Epithelial cell of esophagus (primary cell): Measurements from ENCODE around the gene GPX3.

Experiments used
- DNase-seq: peaks from one replicate; pipeline ENCODE4 v3.0.0; 2010; ENCODE audit warnings: low read depth
- H3K4me3 ChIP-seq: 2 replicates; pipeline ENCODE4 v1.5.1; 2011; ENCODE audit warnings: mild to moderate bottlenecking, low read length, control low read depth
- TF ChIP-seq, protein P1 (sequence below): IDR thresholded peaks from 2 replicates; pipeline ENCODE4 v1.5.1; 2011; ENCODE audit warnings: low read depth, mild to moderate bottlenecking, low read length, control low read depth, inconsistent platforms; ENCODE audit not compliant: insufficient read depth; ENCODE audit errors: missing control alignments

GPX3 gene

DNA sequence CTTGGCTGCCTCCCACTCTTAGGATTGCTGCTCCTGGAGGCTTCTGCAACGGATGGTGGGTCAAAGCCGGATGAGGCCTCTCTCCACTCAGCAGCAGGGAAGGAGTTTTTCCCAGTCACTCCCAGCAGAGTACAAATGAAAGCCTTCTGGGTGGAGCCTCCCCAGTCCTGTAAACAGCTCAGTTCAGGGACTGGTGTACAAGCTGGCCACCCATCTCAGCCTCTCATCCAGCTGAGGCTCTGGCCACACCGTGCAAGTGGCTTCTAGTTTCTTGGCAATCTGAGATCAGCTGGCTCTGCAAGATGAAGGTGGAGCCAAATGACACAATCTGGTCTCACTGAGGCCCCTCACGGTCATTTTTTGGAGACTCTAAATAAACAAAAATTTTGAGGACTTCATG, 10.0 kb downstream of the GPX3 start:
- no peak for DNase-seq
- no peak overlapping the region for H3K4me3 ChIP-seq
- TF ChIP-seq, protein P1, sequence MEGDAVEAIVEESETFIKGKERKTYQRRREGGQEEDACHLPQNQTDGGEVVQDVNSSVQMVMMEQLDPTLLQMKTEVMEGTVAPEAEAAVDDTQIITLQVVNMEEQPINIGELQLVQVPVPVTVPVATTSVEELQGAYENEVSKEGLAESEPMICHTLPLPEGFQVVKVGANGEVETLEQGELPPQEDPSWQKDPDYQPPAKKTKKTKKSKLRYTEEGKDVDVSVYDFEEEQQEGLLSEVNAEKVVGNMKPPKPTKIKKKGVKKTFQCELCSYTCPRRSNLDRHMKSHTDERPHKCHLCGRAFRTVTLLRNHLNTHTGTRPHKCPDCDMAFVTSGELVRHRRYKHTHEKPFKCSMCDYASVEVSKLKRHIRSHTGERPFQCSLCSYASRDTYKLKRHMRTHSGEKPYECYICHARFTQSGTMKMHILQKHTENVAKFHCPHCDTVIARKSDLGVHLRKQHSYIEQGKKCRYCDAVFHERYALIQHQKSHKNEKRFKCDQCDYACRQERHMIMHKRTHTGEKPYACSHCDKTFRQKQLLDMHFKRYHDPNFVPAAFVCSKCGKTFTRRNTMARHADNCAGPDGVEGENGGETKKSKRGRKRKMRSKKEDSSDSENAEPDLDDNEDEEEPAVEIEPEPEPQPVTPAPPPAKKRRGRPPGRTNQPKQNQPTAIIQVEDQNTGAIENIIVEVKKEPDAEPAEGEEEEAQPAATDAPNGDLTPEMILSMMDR: no peak

DNA sequence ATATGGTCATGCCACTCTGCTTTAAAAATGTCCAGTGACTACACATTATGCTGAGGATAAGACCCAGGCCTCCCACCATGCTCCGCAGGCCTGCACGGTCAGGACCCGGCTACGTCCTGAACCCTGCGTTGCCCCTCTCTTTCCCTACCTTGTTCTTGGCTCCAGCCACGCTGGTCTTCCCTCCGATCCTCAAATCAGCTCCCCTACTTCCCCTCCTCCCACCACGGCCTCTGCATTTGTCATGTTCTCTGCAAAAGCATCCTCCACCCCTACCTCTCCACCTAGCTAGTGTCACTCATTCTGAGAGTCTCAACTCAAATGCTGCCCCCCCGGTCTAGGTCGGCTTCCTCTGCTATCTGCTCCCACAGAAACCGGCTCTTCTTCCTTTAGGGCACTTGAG, 11.2 kb downstream of the GPX3 start:
- TF ChIP-seq, protein P1: no peak
- no peak for DNase-seq

DNA sequence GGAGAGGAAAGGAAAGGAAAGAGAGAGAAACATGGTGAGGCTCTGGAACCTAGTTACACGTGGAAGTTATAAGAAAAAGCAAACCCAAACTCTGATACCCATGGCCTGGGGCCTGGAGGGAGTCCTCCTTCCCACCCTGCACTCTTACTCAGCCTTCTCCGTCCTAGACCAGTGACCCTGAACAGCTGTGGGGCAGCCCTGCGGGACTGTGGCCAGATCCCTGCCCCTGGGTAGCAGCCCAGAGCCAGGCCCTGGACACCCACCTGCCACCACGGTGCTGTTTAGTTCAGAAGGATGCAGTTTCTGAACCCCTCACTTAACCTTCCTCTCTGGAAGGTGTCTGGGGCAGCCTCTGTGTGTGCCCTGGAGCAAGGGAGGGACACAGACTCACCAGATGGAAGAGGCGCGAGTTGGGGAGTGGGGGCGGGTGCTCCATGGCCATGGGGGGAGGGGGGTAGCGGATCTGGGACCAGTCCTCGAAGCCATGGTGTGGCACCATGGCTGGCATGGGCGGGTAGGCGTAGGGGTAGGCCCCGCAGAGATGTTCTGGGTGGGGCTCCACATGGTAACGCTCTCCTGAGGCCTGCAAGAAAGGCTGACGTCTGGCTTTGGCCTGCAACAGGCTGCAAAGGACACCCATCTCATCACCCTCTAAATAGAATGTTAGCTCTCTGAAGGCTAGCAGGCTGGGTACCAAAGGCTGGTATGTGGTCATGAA, 13.0 kb downstream of the GPX3 start:
- H3K4me3 ChIP-seq: no peak overlapping the region
- TF ChIP-seq, protein P1: no peak
- DNase-seq: no peak

More for the DNA sequence above, 11.2 kb downstream of the GPX3 start:
- H3K4me3 ChIP-seq: no peak overlapping the region

DNA sequence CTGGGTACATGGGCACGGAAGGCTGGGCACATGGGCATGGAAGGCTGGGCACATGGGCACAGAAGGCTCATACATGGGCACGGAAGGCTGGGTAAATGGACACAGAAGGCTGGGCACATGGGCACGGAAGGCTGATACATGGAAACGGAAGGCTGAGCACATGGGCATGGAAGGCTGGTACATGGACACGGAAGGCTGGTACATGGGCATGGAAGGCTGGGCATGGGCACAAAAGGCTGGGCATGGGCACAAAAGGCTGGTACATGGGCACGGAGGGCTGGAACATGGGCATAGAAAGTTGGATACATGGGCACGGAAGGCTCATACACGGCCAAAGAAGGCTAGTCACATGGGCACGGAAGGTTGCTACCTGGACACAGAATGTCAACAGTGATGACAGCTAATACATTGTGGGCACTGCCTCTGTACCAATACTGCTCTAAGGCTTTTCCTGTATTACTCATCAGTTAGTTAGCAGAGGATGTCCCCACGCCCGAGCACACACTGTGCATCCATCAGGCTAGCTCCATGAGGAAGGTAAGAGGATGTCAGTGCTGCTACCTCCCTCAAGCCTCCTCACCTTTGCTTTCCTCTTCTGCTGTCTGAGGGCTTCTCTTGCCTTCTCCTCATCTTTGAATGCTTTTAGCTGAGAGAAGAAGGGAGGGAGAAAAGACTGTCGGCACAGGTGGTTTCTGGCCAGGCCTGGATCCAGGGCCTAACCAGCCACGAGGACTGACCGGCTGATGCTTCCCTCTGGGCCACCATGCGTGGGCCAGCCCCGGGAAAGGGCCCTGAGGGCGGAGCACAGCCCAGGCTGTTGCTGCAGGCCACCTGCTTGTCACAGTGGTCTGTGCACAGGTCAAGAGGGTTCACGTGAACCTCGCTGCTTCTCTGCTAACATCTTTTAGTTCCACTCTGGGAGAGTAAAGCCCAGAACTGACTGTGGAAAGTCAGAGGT, 14.3 kb downstream of the GPX3 start:
- TF ChIP-seq, protein P1: no peak
- peak; percentile 83 for DNase-seq
- no peak overlapping the region for H3K4me3 ChIP-seq

DNA sequence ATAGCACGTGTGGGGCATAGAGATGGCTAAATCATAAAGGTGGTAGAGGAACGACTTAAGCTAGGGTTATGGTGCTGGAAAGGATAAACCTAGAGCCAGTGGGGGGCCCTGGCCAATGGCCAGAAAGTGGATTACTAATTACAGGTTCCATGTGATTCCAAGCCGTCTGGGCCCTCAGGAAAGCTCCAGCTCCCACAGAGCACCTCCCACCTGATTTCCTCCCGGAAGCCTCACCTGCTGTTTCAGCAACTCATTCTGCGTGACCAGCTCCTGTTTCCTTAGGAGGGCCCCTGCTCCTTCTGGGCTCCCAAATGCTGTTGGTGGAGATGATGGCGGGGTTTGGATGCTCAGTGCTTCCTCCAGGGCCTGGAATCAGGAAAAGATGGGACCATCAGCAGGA, 16.2 kb downstream of the GPX3 start:
- no peak for DNase-seq
- TF ChIP-seq, protein P1: no peak
- H3K4me3 ChIP-seq: no peak overlapping the region

DNA sequence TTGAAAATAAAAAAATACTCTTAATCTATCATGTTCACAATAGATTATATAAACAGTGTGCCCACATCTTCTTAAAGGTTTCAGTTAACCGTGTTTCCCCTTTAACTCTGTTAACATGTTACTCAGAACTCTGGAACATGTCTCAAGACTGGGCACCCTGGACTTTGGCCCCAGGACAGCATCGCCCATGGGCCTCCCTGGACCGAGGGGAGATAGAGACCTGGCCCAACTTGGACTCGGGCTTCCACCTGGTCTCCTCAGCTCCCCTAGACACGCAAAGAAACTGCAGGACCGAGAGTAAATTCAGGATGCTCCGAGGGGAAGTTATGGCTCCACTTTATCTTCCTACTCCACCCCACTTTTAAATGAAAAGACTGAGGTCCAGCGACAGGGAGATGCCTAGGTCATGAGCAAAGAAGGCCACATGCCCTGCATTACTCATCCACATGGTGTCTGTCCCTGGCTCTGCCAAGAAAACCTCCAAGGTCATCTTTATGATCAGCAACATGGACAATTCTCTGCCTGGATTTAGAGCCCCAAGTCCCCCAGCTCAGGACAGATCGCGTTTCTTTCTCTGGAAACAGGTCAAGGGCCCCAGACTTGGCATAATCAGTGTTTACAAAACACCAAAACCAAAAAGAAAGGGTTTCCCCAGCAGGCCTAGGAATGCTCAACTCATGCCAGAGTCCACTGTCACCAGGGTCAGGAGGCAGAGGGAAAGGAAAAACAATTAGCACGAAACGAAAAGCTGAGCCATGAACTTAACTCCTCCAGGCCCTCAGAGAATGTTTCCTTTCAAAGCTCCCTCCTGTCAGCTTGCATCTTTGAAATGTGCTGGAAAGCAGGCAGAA, 17.4 kb downstream of the GPX3 start:
- no peak for DNase-seq
- no peak overlapping the region for H3K4me3 ChIP-seq
- TF ChIP-seq, protein P1: no peak
